HepG2 (cell line): ENCODE results near the gene SPTAN1. TPM values are rescaled to one million over a fixed set of nuclear protein-coding genes. Genes with fewer than 3 reads are reported as not detected.

Source experiments
- ARNT ChIP-seq: fragments of 450-650 bp; IDR thresholded peaks from 2 replicates; pipeline ENCODE4 v1.6.1; 2017
- ASH2L ChIP-seq: fragments of 300-600, 200-600 bp; sonication (generic); IDR thresholded peaks from 2 replicates; pipeline ENCODE4 v1.7.0; 2017; ENCODE audit warnings: low read depth, mild to moderate bottlenecking, moderate library complexity, mixed read lengths, low read length; ENCODE audit not compliant: insufficient read length
- ATF2 ChIP-seq: sonication (generic); formaldehyde crosslinking; IDR thresholded peaks from 2 replicates; pipeline ENCODE4 v1.4.0; 2020; ENCODE audit warnings: missing genetic modification reagents
- BCL6 ChIP-seq: IDR thresholded peaks from 2 replicates; pipeline ENCODE4 v1.6.1; 2016; ENCODE audit warnings: missing genetic modification reagents, missing compliant biosample characterization
- EED ChIP-seq: sonication (generic); formaldehyde crosslinking; IDR thresholded peaks from 2 replicates; pipeline ENCODE4 v1.5.0; 2020; ENCODE audit warnings: mild to moderate bottlenecking, missing genetic modification reagents
- GATAD2A ChIP-seq: IDR thresholded peaks from 2 replicates; pipeline ENCODE4 v1.6.1; 2016
- HMG20B ChIP-seq: conservative IDR thresholded peaks from 2 replicates; pipeline ENCODE4 v1.6.1; 2016; ENCODE audit warnings: missing genetic modification reagents, missing compliant biosample characterization
- HNRNPH1 ChIP-seq: fragments of 200-400 bp; formaldehyde crosslinking; optimal IDR thresholded peaks from 2 replicates; pipeline ENCODE3; 2017; ENCODE audit warnings: mild to moderate bottlenecking, low read depth, low read length
- HNRNPK ChIP-seq: fragments of 200-400 bp; formaldehyde crosslinking; IDR thresholded peaks from 2 replicates; pipeline ENCODE4 v1.6.1; 2018; ENCODE audit warnings: low read length, low read depth, moderate library complexity, mild to moderate bottlenecking; ENCODE audit not compliant: poor library complexity, severe bottlenecking
- JUN ChIP-seq: sonication (generic); formaldehyde crosslinking; IDR thresholded peaks from 2 replicates; pipeline ENCODE4 v1.4.0; 2020; ENCODE audit warnings: mild to moderate bottlenecking, missing genetic modification reagents
- KDM1A ChIP-seq: IDR thresholded peaks from 2 replicates; pipeline ENCODE4 v1.6.1; 2016; ENCODE audit warnings: missing compliant biosample characterization
- NFYB ChIP-seq: sonication (generic); formaldehyde crosslinking; IDR thresholded peaks from 2 replicates; pipeline ENCODE4 v1.4.0; 2020; ENCODE audit warnings: missing genetic modification reagents
- PAWR ChIP-seq: sonication (generic); formaldehyde crosslinking; IDR thresholded peaks from 2 replicates; pipeline ENCODE4 v1.4.0; 2020; ENCODE audit warnings: missing genetic modification reagents, mild to moderate bottlenecking, borderline replicate concordance
- PAX8 ChIP-seq: sonication (generic); formaldehyde crosslinking; IDR thresholded peaks from 2 replicates; pipeline ENCODE4 v1.8.0; 2022; ENCODE audit warnings: mild to moderate bottlenecking, missing genetic modification reagents, borderline replicate concordance
- PHF21A ChIP-seq: sonication (generic); formaldehyde crosslinking; IDR thresholded peaks from 2 replicates; pipeline ENCODE4 v1.5.0; 2020; ENCODE audit warnings: mild to moderate bottlenecking, missing genetic modification reagents
- POGZ ChIP-seq: sonication (generic); formaldehyde crosslinking; IDR thresholded peaks from 2 replicates; pipeline ENCODE4 v1.4.0; 2020; ENCODE audit warnings: mild to moderate bottlenecking, missing genetic modification reagents
- SOX6 ChIP-seq, 2 experiments: fragments of 450-650 bp in 1 of 2; sonication (generic) in 1 of 2; formaldehyde crosslinking in 1 of 2; IDR thresholded peaks; 2 replicates each; pipeline versions ENCODE4 v1.4.0 to v1.6.1; 2017 to 2020; ENCODE audit warnings: antibody characterized with exemption in 1 of 2, mild to moderate bottlenecking in 1 of 2, missing genetic modification reagents in 1 of 2
- SRF ChIP-seq: IDR thresholded peaks from 2 replicates; pipeline ENCODE4 v1.6.1; 2011; ENCODE audit warnings: mild to moderate bottlenecking, low read depth, low read length, moderate library complexity
- SUZ12 ChIP-seq: fragments of 150-350 bp; IDR thresholded peaks from 2 replicates; pipeline ENCODE4 v1.6.1; 2014; ENCODE audit warnings: low read depth, low read length
- ZBTB7A ChIP-seq: sonication (generic); formaldehyde crosslinking; IDR thresholded peaks from 2 replicates; pipeline ENCODE4 v1.8.0; 2022; ENCODE audit warnings: mild to moderate bottlenecking, missing genetic modification reagents
- ZFP36L2 ChIP-seq: sonication (generic); formaldehyde crosslinking; IDR thresholded peaks from 2 replicates; pipeline ENCODE4 v1.4.0; 2020; ENCODE audit warnings: missing genetic modification reagents
- ZFX ChIP-seq: sonication (generic); formaldehyde crosslinking; IDR thresholded peaks from 2 replicates; pipeline ENCODE4 v1.4.0; 2020; ENCODE audit warnings: mild to moderate bottlenecking, low read depth, missing genetic modification reagents, moderate library complexity
- ZNF12 ChIP-seq: sonication (generic); formaldehyde crosslinking; IDR thresholded peaks from 2 replicates; pipeline ENCODE4 v1.5.0; 2020; ENCODE audit warnings: missing genetic modification reagents
- ZNF235 ChIP-seq: sonication (generic); formaldehyde crosslinking; IDR thresholded peaks from 2 replicates; pipeline ENCODE4 v1.8.1; 2023; ENCODE audit warnings: mild to moderate bottlenecking, missing genetic modification reagents, borderline replicate concordance
- ZNF3 ChIP-seq: IDR thresholded peaks from 2 replicates; pipeline ENCODE4 v1.7.0; 2017; ENCODE audit warnings: inconsistent platforms
- ZNF414 ChIP-seq: sonication (generic); formaldehyde crosslinking; IDR thresholded peaks from 2 replicates; pipeline ENCODE4 v1.5.0; 2020; ENCODE audit warnings: missing genetic modification reagents
- ZNF616 ChIP-seq: sonication (generic); formaldehyde crosslinking; IDR thresholded peaks from 2 replicates; pipeline ENCODE4 v1.5.0; 2020; ENCODE audit warnings: low read depth, mild to moderate bottlenecking, missing genetic modification reagents
- ZNF720 ChIP-seq: sonication (generic); formaldehyde crosslinking; IDR thresholded peaks from 2 replicates; pipeline ENCODE4 v1.4.0; 2020; ENCODE audit warnings: missing genetic modification reagents
- ZNF816 ChIP-seq: sonication (generic); formaldehyde crosslinking; IDR thresholded peaks from 2 replicates; pipeline ENCODE4 v1.8.0; 2022; ENCODE audit warnings: missing genetic modification reagents, mild to moderate bottlenecking, borderline replicate concordance
- polyA plus RNA-seq, 8 experiments: library from polyadenylated mRNA; depleted of rRNA in 3 of 8; stranded (reverse) in 7 of 8; unstranded in 1 of 8; fragments of >200 nt; fragmentation: Illumina TruSeq in 4 of 8; extraction: Trizol in 4 of 8; gene quantifications; 2 replicates each; pipeline versions ENCODE4 v1.2.1 to v1.2.3, GENCODE V29; 2011 to 2016; ENCODE audit warnings: low read depth in 4 of 8, missing spikeins in 1 of 8, mixed read lengths in 1 of 8; ENCODE audit not compliant: insufficient read depth in 1 of 8
- total RNA-seq, 5 experiments: library from RNA; depleted of rRNA; stranded (reverse); fragments of >200 nt; fragmentation: Illumina TruSeq; extraction: Trizol; gene quantifications; 2 replicates each; pipeline ENCODE4 v1.2.3, GENCODE V29; 2016; ENCODE audit warnings: low read depth in 1 of 5
- TF ChIP-seq, protein P1 (sequence below): sonication (generic); formaldehyde crosslinking; IDR thresholded peaks from 2 replicates; pipeline ENCODE4 v1.5.0; 2020; ENCODE audit warnings: missing genetic modification reagents

The SPTAN1 gene
- total and polyA plus RNA-seq, 2 of the 13 experiments (the other 11 are each of a cell fraction or from before 2014, with no cell fraction given) = 106 to 111 TPM

DNA sequence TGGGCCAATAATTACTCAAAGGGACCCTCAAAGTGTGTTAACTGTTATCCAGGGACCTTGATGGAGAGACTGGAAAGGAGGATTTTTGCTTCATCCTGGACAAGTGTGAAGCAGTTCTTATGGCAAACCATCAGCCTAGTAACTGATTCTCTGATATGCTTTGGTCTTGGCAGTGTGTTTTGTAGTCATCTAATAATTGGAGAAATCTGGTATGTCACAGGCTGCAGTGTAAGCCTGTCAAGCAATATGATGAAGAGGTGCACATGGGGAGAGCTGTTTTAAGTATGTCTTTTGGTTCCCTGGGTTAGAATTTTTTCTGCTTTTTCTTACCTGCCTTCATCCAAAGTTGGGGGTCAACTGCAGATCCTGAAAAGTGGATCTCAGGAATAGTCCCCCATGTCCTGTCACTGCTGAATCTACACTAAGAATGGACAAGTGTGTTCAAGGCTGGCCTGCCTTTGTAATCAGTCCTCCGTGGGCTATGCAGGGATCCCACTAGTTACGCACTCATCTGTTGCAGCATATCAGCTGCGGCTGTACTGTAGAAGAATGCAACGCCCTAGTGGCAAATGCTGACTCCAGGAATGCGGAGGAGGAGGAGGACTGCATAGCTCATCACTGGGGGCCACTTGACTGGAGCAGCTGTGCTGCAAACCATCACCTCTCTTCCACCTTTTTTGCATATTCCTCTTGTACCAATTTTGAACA, 1.9 kb downstream of the SPTAN1 start (continued):
- TF ChIP-seq ZFX (CRISPR knock-in tag) (peak; percentile 17; the same call in 1 of the 2 replicates), SOX6 (IDR thresholded peaks at IDR 0.05) (no peak), SOX6 (CRISPR knock-in tag; IDR thresholded peaks at IDR 0.05) (peak; percentile 28; the same call in 1 of the 2 replicates), ZBTB7A (CRISPR knock-in tag) (no peak), BCL6 (peak; percentile 56; the same call in 1 of the 2 replicates), NFYB (no peak), SUZ12 (no peak), ZNF720 (CRISPR knock-in tag) (no peak), ZNF616 (CRISPR knock-in tag) (no peak), GATAD2A (CRISPR knock-in tag) (peak; percentile 56), HMG20B (CRISPR knock-in tag) (no peak), PHF21A (no peak), JUN (0 out of 2 replicates have a peak, but pooled peaks have one; percentile 31), PAWR (CRISPR knock-in tag) (no peak), POGZ (CRISPR knock-in tag) (no peak), HNRNPK (no peak), ZNF3 (CRISPR knock-in tag) (no peak), HNRNPH1 (no peak), ASH2L (peak; percentile 16), ZNF414 (no peak), EED (no peak), ATF2 (peak; percentile 41; the same call in 1 of the 2 replicates), ZNF816 (CRISPR knock-in tag) (no peak), PAX8 (CRISPR knock-in tag) (no peak), SRF (no peak), ZFP36L2 (no peak), ZNF235 (CRISPR knock-in tag) (no peak), KDM1A (CRISPR knock-in tag) (peak; percentile 51; the same call in 1 of the 2 replicates), ZNF12 (CRISPR knock-in tag) (0 out of 2 replicates have a peak, but pooled peaks have one; percentile 26), ARNT (no peak)
- TF ChIP-seq, protein P1, sequence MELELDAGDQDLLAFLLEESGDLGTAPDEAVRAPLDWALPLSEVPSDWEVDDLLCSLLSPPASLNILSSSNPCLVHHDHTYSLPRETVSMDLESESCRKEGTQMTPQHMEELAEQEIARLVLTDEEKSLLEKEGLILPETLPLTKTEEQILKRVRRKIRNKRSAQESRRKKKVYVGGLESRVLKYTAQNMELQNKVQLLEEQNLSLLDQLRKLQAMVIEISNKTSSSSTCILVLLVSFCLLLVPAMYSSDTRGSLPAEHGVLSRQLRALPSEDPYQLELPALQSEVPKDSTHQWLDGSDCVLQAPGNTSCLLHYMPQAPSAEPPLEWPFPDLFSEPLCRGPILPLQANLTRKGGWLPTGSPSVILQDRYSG (CRISPR knock-in tag) = no peak
